ENCODE data around the gene PROC.
"Not testable (repeated sequence)": the region's sequence is repeated elsewhere in the genome, so short reads cannot be mapped to it uniquely, and the experiment has no call there.

The PROC gene

GRCh38 chr2:127394492-127394891 lies 23.7 kb upstream of the PROC start:
- no peak for DNase-seq (ENCODE audit: low read depth in 2 of 2, low spot score in 1 of 2)

GRCh38 chr2:127397568-127398238 lies 20.5 kb upstream of the PROC start:
- DNase-seq (ENCODE audit: low read depth in 2 of 2, low spot score in 1 of 2), result no peak

- no peak for DNase-seq (ENCODE audit: low read depth in 2 of 2, low spot score in 1 of 2)
These were observed 20.0 kb upstream of the PROC start for GRCh38 chr2:127398239-127398590.

- no peak for DNase-seq (ENCODE audit: low read depth in 2 of 2, low spot score in 1 of 2)
These were observed 17.7 kb upstream of the PROC start for GRCh38 chr2:127400533-127400896.

GRCh38 chr2:127400897-127401756 lies 17.1 kb upstream of the PROC start:
- DNase-seq (ENCODE audit: low read depth in 2 of 2, low spot score in 1 of 2), result no peak

- no peak for DNase-seq (ENCODE audit: low read depth in 2 of 2, low spot score in 1 of 2)
These were observed 16.2 kb upstream of the PROC start for GRCh38 chr2:127401757-127402695.

- DNase-seq (ENCODE audit: low read depth in 2 of 2, low spot score in 1 of 2), result no peak
These were observed 14.8 kb upstream of the PROC start for GRCh38 chr2:127403460-127403859.

GRCh38 chr2:127404466-127405254 lies 13.6 kb upstream of the PROC start:
- no peak for DNase-seq (ENCODE audit: low read depth in 2 of 2, low spot score in 1 of 2)

- no peak for DNase-seq (ENCODE audit: low read depth in 2 of 2, low spot score in 1 of 2)
These were observed 13.0 kb upstream of the PROC start for GRCh38 chr2:127405255-127405610.

GRCh38 chr2:127406454-127406853 lies 11.8 kb upstream of the PROC start:
- DNase-seq (ENCODE audit: low read depth in 2 of 2, low spot score in 1 of 2), result no peak

- DNase-seq (ENCODE audit: low read depth in 2 of 2, low spot score in 1 of 2), result no peak
These were observed 11.1 kb upstream of the PROC start for GRCh38 chr2:127407091-127407490.

GRCh38 chr2:127407661-127408003 lies 10.6 kb upstream of the PROC start:
- DNase-seq (ENCODE audit: low read depth in 2 of 2, low spot score in 1 of 2), result no peak

- peak; percentile 78 to 83 for DNase-seq (ENCODE audit: low read depth in 2 of 2, low spot score in 1 of 2)
These were observed 10.0 kb upstream of the PROC start for GRCh38 chr2:127408004-127408806.

GRCh38 chr2:127408807-127409099 lies 9.5 kb upstream of the PROC start:
- DNase-seq (ENCODE audit: low read depth in 2 of 2, low spot score in 1 of 2), result no peak

- DNase-seq (ENCODE audit: low read depth in 2 of 2, low spot score in 1 of 2), result not testable (repeated sequence)
These were observed 8.5 kb upstream of the PROC start for GRCh38 chr2:127409716-127410115.

GRCh38 chr2:127410871-127411652 lies 7.2 kb upstream of the PROC start:
- DNase-seq (ENCODE audit: low read depth in 2 of 2, low spot score in 1 of 2), result no peak

GRCh38 chr2:127411653-127412369 lies 6.4 kb upstream of the PROC start:
- DNase-seq (ENCODE audit: low read depth in 2 of 2, low spot score in 1 of 2), result no peak

GRCh38 chr2:127413200-127413599 lies 5.0 kb upstream of the PROC start:
- no peak for DNase-seq (ENCODE audit: low read depth in 2 of 2, low spot score in 1 of 2)
